ENCODE data around the gene SIAH3.

The SIAH3 gene

GRCh38 chr13:45823583-45823982 lies 28.0 kb downstream of the SIAH3 start:
- DNase-seq (ENCODE audit: low read depth in 1 of 2, low spot score in 1 of 2) = no peak

- DNase-seq (ENCODE audit: low read depth in 1 of 2, low spot score in 1 of 2) = no peak
Observed at GRCh38 chr13:45821811-45822210, 29.7 kb downstream of the SIAH3 start.

- no peak for DNase-seq (ENCODE audit: low read depth in 1 of 2, low spot score in 1 of 2)
Observed at GRCh38 chr13:45820106-45820838, 31.3 kb downstream of the SIAH3 start.

GRCh38 chr13:45817833-45818232 lies 33.7 kb downstream of the SIAH3 start:
- DNase-seq (ENCODE audit: low read depth in 1 of 2, low spot score in 1 of 2) = no peak

- no peak for DNase-seq (ENCODE audit: low read depth in 1 of 2, low spot score in 1 of 2)
Observed at GRCh38 chr13:45816427-45816826, 35.1 kb downstream of the SIAH3 start.

GRCh38 chr13:45812695-45813372 lies 38.7 kb downstream of the SIAH3 start:
- DNase-seq (ENCODE audit: low read depth in 1 of 2, low spot score in 1 of 2) = no peak

- no peak for DNase-seq (ENCODE audit: low read depth in 1 of 2, low spot score in 1 of 2)
Observed at GRCh38 chr13:45811891-45812694, 39.5 kb downstream of the SIAH3 start.

GRCh38 chr13:45809801-45810394 lies 41.7 kb downstream of the SIAH3 start:
- DNase-seq (ENCODE audit: low read depth in 1 of 2, low spot score in 1 of 2) = no peak

- DNase-seq (ENCODE audit: low read depth in 1 of 2, low spot score in 1 of 2) = no peak
Observed at GRCh38 chr13:45808925-45809324, 42.6 kb downstream of the SIAH3 start.

GRCh38 chr13:45807520-45808099 lies 43.9 kb downstream of the SIAH3 start:
- DNase-seq (ENCODE audit: low read depth in 1 of 2, low spot score in 1 of 2) = no peak

- no peak for DNase-seq (ENCODE audit: low read depth in 1 of 2, low spot score in 1 of 2)
Observed at GRCh38 chr13:45800485-45800884, 51.1 kb downstream of the SIAH3 start.

GRCh38 chr13:45799451-45799850 lies 52.1 kb downstream of the SIAH3 start:
- DNase-seq (ENCODE audit: low read depth in 1 of 2, low spot score in 1 of 2) = no peak

GRCh38 chr13:45798851-45799250 lies 52.7 kb downstream of the SIAH3 start:
- no peak for DNase-seq (ENCODE audit: low read depth in 1 of 2, low spot score in 1 of 2)

GRCh38 chr13:45796426-45797235 lies 54.9 kb downstream of the SIAH3 start:
- DNase-seq (ENCODE audit: low read depth in 1 of 2, low spot score in 1 of 2) = no peak

- no peak for DNase-seq (ENCODE audit: low read depth in 1 of 2, low spot score in 1 of 2)
Observed at GRCh38 chr13:45792827-45793303, 58.7 kb downstream of the SIAH3 start.

GRCh38 chr13:45788011-45788410 lies 63.5 kb downstream of the SIAH3 start:
- DNase-seq (ENCODE audit: low read depth in 1 of 2, low spot score in 1 of 2) = no peak

GRCh38 chr13:45787346-45787745 lies 64.2 kb downstream of the SIAH3 start:
- DNase-seq (ENCODE audit: low read depth in 1 of 2, low spot score in 1 of 2) = no peak

GRCh38 chr13:45786293-45786920 lies 65.1 kb downstream of the SIAH3 start:
- no peak for DNase-seq (ENCODE audit: low read depth in 1 of 2, low spot score in 1 of 2)

- no peak for DNase-seq (ENCODE audit: low read depth in 1 of 2, low spot score in 1 of 2)
Observed at GRCh38 chr13:45784755-45785675, 66.5 kb downstream of the SIAH3 start.
